ENCODE results near the gene GDPGP1.
A peak's percentile ranks its signal among the peaks of the same experiment; 100 is the strongest.

The GDPGP1 gene

DNA sequence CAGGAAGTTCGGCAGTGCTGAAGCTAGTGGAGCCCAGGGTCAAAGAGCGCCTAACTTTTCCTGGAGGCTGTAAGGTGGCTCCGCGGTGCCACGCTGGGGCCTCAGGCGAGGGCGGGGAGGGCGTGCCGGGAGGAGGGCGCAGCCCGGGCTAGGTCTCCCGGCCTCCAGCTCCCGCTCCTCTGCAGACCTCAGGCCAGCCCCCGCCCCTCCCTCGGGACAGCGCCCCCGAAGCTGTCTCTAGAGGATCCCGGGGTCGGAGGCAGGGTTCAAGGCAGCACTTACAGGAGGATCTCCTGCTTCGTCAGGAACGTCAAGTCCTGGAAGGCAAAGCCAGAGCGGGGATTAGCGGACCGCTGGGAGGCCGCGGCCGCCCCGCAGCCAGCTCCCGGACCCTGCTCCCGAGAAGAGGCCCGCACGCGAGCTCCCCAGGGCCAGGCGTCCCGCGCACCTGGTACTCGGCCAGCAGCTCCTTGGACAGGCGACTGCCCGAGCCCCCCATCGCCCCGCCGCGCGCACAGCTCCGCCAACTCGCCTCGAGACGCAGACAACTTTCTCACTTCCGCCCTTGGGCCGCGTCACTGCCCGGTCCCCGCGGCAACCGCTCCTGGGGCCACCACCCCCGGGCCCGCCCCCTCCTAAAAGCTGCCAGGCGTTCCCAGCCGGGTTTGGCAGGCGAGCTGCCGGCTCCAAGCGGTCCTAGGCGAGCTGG is 468 bp upstream of the GDPGP1 start, which contains the start of gene CIB1:
Gene CIB1 (minus strand): TSS at position 555 of the 709 bp plus-strand sequence. CDS start 56 bp downstream, at position 499.
- TF ChIP-seq, protein P1, sequence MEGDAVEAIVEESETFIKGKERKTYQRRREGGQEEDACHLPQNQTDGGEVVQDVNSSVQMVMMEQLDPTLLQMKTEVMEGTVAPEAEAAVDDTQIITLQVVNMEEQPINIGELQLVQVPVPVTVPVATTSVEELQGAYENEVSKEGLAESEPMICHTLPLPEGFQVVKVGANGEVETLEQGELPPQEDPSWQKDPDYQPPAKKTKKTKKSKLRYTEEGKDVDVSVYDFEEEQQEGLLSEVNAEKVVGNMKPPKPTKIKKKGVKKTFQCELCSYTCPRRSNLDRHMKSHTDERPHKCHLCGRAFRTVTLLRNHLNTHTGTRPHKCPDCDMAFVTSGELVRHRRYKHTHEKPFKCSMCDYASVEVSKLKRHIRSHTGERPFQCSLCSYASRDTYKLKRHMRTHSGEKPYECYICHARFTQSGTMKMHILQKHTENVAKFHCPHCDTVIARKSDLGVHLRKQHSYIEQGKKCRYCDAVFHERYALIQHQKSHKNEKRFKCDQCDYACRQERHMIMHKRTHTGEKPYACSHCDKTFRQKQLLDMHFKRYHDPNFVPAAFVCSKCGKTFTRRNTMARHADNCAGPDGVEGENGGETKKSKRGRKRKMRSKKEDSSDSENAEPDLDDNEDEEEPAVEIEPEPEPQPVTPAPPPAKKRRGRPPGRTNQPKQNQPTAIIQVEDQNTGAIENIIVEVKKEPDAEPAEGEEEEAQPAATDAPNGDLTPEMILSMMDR (IDR thresholded peaks at IDR 0.05; ENCODE audit: low read depth, low read length) = no peak
- peak within 1 kb of the TSS; percentile 81 for H3K4me3 ChIP-seq (ENCODE audit: low read depth, low read length)

DNA sequence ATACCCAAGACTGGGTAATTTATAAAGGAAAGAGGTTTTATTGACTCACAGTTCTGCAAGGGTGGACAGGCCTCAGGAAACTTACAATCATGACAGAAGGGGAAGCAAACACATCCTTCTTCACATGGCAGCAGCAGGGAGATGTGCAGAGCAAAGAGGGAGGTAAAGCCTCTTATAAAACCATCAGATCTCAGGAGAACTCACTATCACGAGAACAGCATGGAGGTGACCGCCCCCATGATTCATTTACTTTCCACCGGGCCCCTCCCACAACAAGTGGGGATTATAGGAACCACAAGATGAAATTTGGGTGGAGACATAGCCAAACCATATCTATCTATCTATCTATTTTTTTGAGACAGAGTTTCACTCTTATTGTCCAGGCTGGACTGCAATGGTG is 5.4 kb downstream of the GDPGP1 start:
- TF ChIP-seq, protein P1 (IDR thresholded peaks at IDR 0.05; ENCODE audit: low read depth, low read length) = no peak
- no peak overlapping the region for H3K4me3 ChIP-seq (ENCODE audit: low read depth, low read length)

DNA sequence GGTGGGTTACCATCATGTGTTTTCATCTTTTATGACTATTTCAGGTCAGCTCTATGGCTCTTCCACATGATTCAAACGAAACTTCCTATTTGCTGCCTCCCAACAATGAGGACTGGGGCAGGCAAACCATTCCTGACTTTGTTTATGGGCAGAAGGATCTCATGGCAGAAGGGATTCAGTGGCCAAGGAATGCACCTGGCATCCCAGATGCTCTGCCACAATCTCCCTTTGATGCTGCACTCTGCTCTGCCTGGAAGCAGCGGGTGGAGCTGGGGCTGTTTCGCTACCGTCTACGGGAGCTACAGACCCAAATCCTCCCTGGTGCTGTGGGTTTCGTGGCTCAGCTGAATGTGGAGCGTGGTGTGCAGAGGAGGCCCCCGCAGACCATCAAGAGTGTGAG is 6.8 kb downstream of the GDPGP1 start:
- no peak overlapping the region for H3K4me3 ChIP-seq (ENCODE audit: low read depth, low read length)
- TF ChIP-seq, protein P1 (IDR thresholded peaks at IDR 0.05; ENCODE audit: low read depth, low read length) = no peak

DNA sequence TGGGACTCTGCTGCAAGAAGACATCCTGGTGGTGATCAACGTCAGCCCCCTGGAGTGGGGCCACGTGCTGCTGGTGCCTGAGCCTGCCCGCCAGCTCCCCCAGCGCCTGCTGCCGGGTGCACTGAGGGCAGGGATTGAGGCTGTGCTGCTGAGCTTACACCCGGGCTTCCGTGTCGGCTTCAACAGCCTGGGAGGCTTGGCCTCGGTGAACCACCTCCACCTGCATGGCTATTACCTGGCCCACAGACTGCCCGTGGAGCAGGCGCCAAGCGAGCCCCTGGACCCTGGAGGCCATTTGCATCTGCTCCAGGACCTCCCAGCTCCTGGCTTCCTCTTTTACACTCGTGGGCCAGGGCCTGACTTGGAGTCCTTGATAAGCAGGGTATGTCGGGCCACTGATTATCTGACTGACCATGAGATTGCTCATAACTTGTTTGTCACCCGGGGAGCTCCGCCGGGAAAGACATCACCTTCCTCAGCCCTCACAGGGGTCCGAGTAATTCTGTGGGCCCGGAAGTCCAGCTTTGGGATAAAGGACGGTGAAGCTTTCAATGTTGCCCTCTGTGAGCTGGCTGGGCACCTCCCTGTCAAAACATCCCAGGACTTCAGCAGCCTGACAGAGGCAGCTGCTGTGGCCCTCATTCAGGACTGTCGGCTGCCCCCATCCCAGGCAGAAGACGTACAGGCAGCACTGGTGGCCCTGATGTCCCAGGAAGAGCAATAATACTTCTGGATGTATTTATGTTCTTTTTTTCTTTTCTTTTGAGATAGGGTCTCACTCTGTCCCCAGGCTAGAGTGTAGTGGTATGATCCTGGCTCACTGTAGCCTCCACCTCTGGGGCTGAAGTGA is 7.6 kb downstream of the GDPGP1 start:
- TF ChIP-seq, protein P1 (IDR thresholded peaks at IDR 0.05; ENCODE audit: low read depth, low read length) = no peak
- H3K4me3 ChIP-seq (ENCODE audit: low read depth, low read length) = no peak overlapping the region

DNA sequence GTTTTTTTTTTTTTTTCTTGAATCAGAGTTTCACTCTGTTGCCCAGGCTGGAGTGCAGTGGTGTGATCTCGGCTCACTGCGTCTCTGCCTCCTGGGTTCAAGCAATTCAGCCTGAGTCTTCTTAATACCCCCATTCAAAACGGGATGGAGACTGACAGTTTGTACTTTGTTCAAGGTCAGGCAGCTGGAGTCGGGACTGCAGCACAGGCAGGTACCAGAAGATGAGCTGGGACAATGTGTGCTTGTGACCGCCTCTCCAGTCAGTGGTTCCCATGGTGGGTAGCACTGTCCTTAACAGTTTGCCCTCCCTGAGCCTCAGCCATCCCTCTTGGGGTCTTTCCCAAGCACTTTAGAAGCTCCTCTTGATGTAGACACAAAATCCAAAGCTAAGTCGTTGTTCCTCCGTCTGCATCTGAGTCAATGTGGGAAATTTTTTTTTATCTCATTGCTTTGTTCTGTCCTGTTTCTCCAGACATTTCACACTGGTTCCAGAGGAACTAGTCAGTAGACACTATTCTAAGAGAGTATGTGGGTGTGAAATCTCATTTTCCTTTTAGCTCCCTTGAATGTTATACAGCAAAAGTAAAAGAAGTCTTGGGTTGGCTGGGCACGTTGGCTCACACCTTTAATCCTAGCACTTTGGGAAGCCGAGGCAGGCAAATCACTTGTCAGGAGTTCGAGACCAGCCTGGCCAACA is 10.1 kb downstream of the GDPGP1 start:
- TF ChIP-seq, protein P1 (IDR thresholded peaks at IDR 0.05; ENCODE audit: low read depth, low read length) = no peak
- no peak overlapping the region for H3K4me3 ChIP-seq (ENCODE audit: low read depth, low read length)

DNA sequence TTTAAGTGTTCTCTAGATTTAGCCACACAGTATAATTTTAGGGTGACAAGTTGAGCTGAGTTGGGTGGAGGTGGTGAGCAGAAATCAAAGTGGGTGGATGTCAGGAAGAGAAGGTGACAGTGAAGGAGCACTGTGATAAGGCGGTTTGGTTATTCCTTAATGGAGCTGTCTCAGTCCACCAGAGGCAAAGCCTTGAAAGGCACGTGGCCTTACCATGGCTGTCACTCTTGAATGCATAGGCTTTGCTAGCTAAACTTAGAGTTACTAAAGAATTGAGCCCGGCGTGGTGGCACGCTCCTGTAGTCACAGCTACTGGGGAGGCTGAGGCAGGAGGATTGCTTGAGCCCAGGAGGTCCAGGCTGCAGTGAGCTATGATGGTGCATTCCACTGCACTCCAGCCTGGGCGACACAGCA is 14.8 kb downstream of the GDPGP1 start:
- TF ChIP-seq, protein P1 (IDR thresholded peaks at IDR 0.05; ENCODE audit: low read depth, low read length) = no peak
- peak overlapping the region; percentile 67 for H3K4me3 ChIP-seq (ENCODE audit: low read depth, low read length)

Data from WI38 (cell line).